ENCODE data around the gene ARFIP1. TPM values are rescaled to one million over a fixed set of nuclear protein-coding genes. Genes with fewer than 3 reads are reported as not detected.

ARFIP1 gene
- total RNA-seq, 1 donor from 2014 or later: 11.6 TPM

DNA sequence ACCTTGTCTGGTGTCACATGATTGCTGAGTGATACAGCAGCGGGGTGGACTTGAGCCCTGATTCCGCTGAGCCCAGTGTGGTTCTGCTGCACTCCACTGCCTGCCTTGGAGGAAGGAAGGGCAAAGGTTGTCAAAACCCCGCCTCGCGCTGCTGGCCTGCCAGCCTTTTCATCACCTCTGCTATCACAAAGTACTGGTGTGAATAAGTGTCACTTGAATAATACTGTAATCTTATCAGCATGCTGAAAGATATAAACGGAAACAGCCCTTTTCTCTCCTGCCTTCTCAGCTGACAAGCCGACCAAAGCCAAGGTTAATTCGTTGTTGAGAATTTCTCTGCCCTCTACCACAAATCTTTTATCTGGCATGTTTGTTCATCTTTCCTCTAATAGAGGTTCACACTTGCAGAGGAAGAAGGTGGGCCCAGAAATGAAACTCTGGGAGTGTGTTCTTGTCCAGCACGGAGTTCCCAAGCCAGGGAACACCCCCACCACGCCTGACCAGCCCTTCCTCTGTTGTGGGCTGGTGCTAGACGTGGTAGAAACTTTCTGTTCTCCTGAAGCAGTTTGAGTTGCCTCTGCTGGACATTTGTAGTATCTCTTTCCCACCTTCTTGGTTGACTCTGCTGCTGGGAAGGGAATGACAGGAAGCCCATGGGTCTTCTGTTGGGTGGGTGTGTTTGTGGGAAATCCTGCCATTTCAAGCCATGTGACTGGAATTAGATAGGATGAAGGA is 177.8 kb downstream of the ARFIP1 start:
- peak overlapping the region in 1 of 2 donors; percentile 6 for H3K27ac ChIP-seq
- no peak overlapping the region for H3K4me3 ChIP-seq
- no peaks in the 10 kb centered on the region for H3K36me3 ChIP-seq
- H3K9me3 ChIP-seq: no peaks in the 10 kb centered on the region
- TF ChIP-seq, protein P1, sequence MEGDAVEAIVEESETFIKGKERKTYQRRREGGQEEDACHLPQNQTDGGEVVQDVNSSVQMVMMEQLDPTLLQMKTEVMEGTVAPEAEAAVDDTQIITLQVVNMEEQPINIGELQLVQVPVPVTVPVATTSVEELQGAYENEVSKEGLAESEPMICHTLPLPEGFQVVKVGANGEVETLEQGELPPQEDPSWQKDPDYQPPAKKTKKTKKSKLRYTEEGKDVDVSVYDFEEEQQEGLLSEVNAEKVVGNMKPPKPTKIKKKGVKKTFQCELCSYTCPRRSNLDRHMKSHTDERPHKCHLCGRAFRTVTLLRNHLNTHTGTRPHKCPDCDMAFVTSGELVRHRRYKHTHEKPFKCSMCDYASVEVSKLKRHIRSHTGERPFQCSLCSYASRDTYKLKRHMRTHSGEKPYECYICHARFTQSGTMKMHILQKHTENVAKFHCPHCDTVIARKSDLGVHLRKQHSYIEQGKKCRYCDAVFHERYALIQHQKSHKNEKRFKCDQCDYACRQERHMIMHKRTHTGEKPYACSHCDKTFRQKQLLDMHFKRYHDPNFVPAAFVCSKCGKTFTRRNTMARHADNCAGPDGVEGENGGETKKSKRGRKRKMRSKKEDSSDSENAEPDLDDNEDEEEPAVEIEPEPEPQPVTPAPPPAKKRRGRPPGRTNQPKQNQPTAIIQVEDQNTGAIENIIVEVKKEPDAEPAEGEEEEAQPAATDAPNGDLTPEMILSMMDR (IDR thresholded peaks at IDR 0.05): no peak
- H3K27me3 ChIP-seq: no peaks in the 10 kb centered on the region
- intact Hi-C loops (cut with DNase I): no loop called here
- DNase-seq (ENCODE audit: low spot score in 2 of 2): no peak
- no peaks in the 10 kb centered on the region for H3K4me1 ChIP-seq

DNA sequence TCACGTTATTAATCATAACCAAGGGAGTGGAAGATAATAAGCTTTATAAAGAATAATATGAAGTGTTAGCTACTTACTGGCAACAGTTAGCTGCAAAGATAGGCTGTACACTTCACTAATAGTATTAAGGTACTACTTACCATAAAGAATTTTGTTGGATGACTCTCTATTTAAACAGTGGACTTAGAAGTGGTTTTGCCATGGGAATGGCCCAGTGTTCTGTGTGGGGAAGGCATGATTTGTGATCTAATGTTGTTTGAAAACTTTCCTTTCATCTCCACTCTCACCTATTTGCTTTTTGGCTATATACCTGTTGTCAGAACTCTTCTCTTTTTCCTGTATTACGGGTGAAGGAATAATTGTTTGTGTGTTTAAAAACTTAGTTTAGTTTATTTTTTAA is 179.3 kb downstream of the ARFIP1 start:
- intact Hi-C loops (cut with DNase I): no loop called here
- DNase-seq (ENCODE audit: low spot score in 2 of 2): no peak
- no peak overlapping the region for H3K4me3 ChIP-seq
- H3K27ac ChIP-seq: no peak overlapping the region
- H3K9me3 ChIP-seq: no peaks in the 10 kb centered on the region
- TF ChIP-seq, protein P1 (IDR thresholded peaks at IDR 0.05): no peak
- H3K4me1 ChIP-seq: no peaks in the 10 kb centered on the region
- H3K27me3 ChIP-seq: no peaks in the 10 kb centered on the region
- no peaks in the 10 kb centered on the region for H3K36me3 ChIP-seq

DNA sequence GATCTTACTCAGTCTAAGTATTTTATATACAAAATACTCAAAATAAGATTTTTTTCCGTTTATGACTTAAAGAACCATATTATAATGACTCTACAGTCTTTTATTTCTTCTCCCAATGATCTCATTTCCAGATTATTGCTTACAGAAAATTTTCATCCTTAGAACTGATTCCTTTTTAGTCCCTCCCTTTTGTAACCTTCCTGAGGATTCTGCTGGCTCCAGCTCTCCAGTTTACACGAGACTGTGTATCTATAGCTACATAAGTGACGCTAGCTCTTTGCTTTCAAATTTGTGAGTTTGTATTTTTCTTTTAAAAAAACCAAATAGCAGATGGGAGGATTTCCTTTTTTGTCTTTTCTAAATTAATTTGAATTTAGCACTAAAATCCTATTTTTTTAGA is 180.3 kb downstream of the ARFIP1 start:
- TF ChIP-seq, protein P1 (IDR thresholded peaks at IDR 0.05): no peak
- H3K27ac ChIP-seq: no peak overlapping the region
- no peaks in the 10 kb centered on the region for H3K27me3 ChIP-seq
- no peaks in the 10 kb centered on the region for H3K4me1 ChIP-seq
- H3K9me3 ChIP-seq: no peaks in the 10 kb centered on the region
- no peak overlapping the region for H3K4me3 ChIP-seq
- intact Hi-C loops (cut with DNase I): no loop called here
- DNase-seq (ENCODE audit: low spot score in 2 of 2): no peak
- H3K36me3 ChIP-seq: no peaks in the 10 kb centered on the region

DNA sequence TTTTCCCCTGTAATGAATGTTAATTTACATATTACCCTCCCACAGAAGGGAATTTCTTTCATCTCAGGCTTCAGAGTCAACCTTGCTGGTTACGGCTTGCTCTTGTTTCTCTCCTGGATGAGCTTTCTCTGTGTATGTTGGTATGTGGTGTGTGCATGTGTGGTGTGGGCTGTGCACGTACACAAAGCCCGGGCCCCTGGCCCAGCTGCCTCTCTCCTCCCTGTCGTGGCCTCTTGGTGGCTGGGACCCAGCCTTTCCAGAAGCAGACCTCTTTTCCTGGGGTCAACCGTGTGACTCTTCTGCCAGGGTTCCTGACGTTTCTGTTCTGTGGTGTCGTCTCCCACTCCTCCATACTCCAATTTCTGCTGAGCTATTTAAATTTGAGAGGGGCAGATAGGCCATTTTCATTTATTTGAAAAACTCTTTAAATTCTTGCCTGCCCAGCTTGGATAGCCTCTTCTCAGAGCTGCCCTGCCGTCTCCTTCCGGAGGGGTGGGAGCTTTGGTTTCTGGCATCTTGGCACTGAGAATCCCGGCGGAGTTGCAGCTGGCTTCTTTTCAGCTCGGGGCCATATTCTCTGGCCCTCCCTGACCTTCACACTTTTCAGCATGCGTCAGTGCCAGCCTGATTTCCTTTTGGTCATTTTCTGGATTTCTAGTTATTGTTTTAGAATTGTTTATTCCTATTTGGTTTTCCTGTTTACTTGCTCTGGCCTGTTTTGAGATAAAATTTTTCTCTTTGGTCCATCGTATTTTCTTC is 181.4 kb downstream of the ARFIP1 start:
- H3K9me3 ChIP-seq: no peaks in the 10 kb centered on the region
- no peaks in the 10 kb centered on the region for H3K27me3 ChIP-seq
- TF ChIP-seq, protein P1 (IDR thresholded peaks at IDR 0.05): no peak
- H3K4me3 ChIP-seq: no peak overlapping the region
- no peaks in the 10 kb centered on the region for H3K36me3 ChIP-seq
- H3K4me1 ChIP-seq: no peaks in the 10 kb centered on the region
- DNase-seq (ENCODE audit: low spot score in 2 of 2): no peak
- intact Hi-C loops (cut with DNase I): no loop called here
- H3K27ac ChIP-seq: peak overlapping the region; percentile 33 to 49

DNA sequence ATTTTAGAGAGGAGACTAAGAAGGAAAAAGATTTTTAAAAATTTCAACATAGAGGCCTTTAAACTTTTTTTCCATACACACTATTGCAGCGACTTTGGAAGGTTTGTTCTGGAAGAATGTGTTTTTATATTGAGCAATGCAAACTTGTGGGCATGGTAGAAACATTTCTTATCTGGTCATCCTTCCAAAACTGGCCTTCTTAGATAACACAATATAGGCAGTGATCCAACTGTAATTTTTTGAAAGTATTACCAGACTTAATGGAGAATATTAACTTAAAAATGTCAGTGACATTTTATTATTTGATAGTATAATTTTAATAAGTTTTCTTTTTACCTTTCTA is 182.0 kb downstream of the ARFIP1 start:
- Histone ChIP-seq H3K36me3 (no peaks in the 10 kb centered on the region), H3K27me3 (no peaks in the 10 kb centered on the region), H3K9me3 (no peaks in the 10 kb centered on the region), H3K4me3 (no peak overlapping the region), H3K27ac (peak overlapping the region; percentile 33 to 49), H3K4me1 (no peaks in the 10 kb centered on the region)
- no peak for DNase-seq (ENCODE audit: low spot score in 2 of 2)
- intact Hi-C loops (cut with DNase I): no loop called here
- TF ChIP-seq, protein P1 (IDR thresholded peaks at IDR 0.05): no peak

Other genes starting within 250 kb of the ARFIP1 start
- 128 TPM for gene FBXW7, start 243.9 kb upstream of the ARFIP1 start, total RNA-seq
- 1.4 TPM for gene TMEM154, start 100.0 kb upstream of the ARFIP1 start, total RNA-seq
- not detected for gene TIGD4, start 224 bp upstream of the ARFIP1 start, total RNA-seq
- gene FHDC1, start 156.4 kb downstream of the ARFIP1 start, total RNA-seq: 0.75 TPM